Measurements from ENCODE around the gene ELP4. TPM values are rescaled to one million over a fixed set of nuclear protein-coding genes. Genes with fewer than 3 reads are reported as not detected.
"Not testable (repeated sequence)": the region's sequence is repeated elsewhere in the genome, so short reads cannot be mapped to it uniquely, and the experiment has no call there.

Gene ELP4
- total RNA-seq, 1 donor from 2014 or later = 31.4 TPM

GRCh38 chr11:31542862-31543261, 33.3 kb downstream of the ELP4 start:
- no peak for DNase-seq

GRCh38 chr11:31555938-31556337, 46.4 kb downstream of the ELP4 start:
- DNase-seq = no peak

- no peak for DNase-seq
Observed at GRCh38 chr11:31558001-31558400, 48.4 kb downstream of the ELP4 start.

GRCh38 chr11:31560842-31561476, 51.4 kb downstream of the ELP4 start:
- no peak for DNase-seq

GRCh38 chr11:31564517-31564916, 55.0 kb downstream of the ELP4 start:
- not testable (repeated sequence) for DNase-seq

GRCh38 chr11:31574133-31574532, 64.6 kb downstream of the ELP4 start:
- not testable (repeated sequence) for DNase-seq

- not testable (repeated sequence) for DNase-seq
Observed at GRCh38 chr11:31575764-31576163, 66.2 kb downstream of the ELP4 start.

GRCh38 chr11:31579412-31579811, 69.8 kb downstream of the ELP4 start:
- DNase-seq = not testable (repeated sequence)

- DNase-seq = no peak
Observed at GRCh38 chr11:31582697-31583096, 73.1 kb downstream of the ELP4 start.

GRCh38 chr11:31598454-31598853, 88.9 kb downstream of the ELP4 start:
- no peak for DNase-seq

- no peak for DNase-seq
Observed at GRCh38 chr11:31601635-31602282, 92.2 kb downstream of the ELP4 start.

- DNase-seq = no peak
Observed at GRCh38 chr11:31606893-31607292, 97.3 kb downstream of the ELP4 start.

GRCh38 chr11:31607914-31608313, 98.3 kb downstream of the ELP4 start:
- no peak for DNase-seq

- DNase-seq = no peak
Observed at GRCh38 chr11:31608995-31609394, 99.4 kb downstream of the ELP4 start.

GRCh38 chr11:31610544-31610943, 101.0 kb downstream of the ELP4 start:
- DNase-seq = no peak

GRCh38 chr11:31617246-31617645, 107.7 kb downstream of the ELP4 start:
- DNase-seq = no peak

- no peak for DNase-seq
Observed at GRCh38 chr11:31619980-31620379, 110.4 kb downstream of the ELP4 start.

GRCh38 chr11:31620434-31620833, 110.9 kb downstream of the ELP4 start:
- no peak for DNase-seq

GRCh38 chr11:31625868-31626267, 116.3 kb downstream of the ELP4 start:
- DNase-seq = no peak

- no peak for DNase-seq
Observed at GRCh38 chr11:31628111-31628510, 118.5 kb downstream of the ELP4 start.

GRCh38 chr11:31636983-31637382, 127.4 kb downstream of the ELP4 start:
- DNase-seq = no peak

GRCh38 chr11:31640611-31641010, 131.0 kb downstream of the ELP4 start:
- no peak for DNase-seq

- DNase-seq = no peak
Observed at GRCh38 chr11:31641477-31642062, 132.0 kb downstream of the ELP4 start.

- DNase-seq = no peak
Observed at GRCh38 chr11:31643857-31644256, 134.3 kb downstream of the ELP4 start.

Data from skin of body (tissue), 2 donors.